HepG2 (cell line): Measurements from ENCODE around the gene FAM234A. TPM values are rescaled to one million over a fixed set of nuclear protein-coding genes. Genes with fewer than 3 reads are reported as not detected.

Experiments used
- ATAC-seq: fragments of 200-7000 bp; cut with Tn5 transposase; 3 replicates; pipeline ENCODE4 v1.9.1; 2020; ENCODE audit warnings: mild to moderate bottlenecking, moderate library complexity
- BruUV-seq: library from RNA; stranded (reverse); fragments of 400-500 nt; replicated peaks from 2 replicates; lab custom pipeline; 2021; lab: Mats Ljungman, UMichigan
- CTCF ChIA-PET: fragments of 300-600 bp; formaldehyde crosslinking; extraction: SDS; loops from one replicate; lab custom pipeline; 2021; ENCODE audit warnings: low total read pairs, inconsistent platforms, low intra/inter-chr PET ratio; lab: Yijun Ruan, JAX
- POLR2A ChIA-PET: fragments of 350-600 bp; sonication (Branson Sonifier 250); formaldehyde crosslinking; loops from one replicate; lab custom pipeline; 2020; ENCODE audit warnings: antibody characterized with exemption, inconsistent platforms; lab: Yijun Ruan, JAX
- DNase-seq: peaks from one replicate; pipeline ENCODE4 v3.0.0-alpha.2; 2015; ENCODE audit warnings: low spot score
- FAIRE-seq: peaks from 3 replicates; lab custom pipeline; 2011; peaks lifted over from hg19 to GRCh38; lab: Jason Lieb, UNC
- H2AFZ ChIP-seq: one replicate; pipeline ENCODE4 v1.6.1; 2011; ENCODE audit warnings: low read length, inconsistent platforms
- H3K27ac ChIP-seq: fragments of 300-600 bp; 3 replicates; pipeline ENCODE4 v1.8.0; 2011; ENCODE audit warnings: mixed run types, mild to moderate bottlenecking, mixed read lengths, low read length, inconsistent platforms; ENCODE audit not compliant: insufficient read depth; ENCODE audit errors: extremely low read length
- H3K27me3 ChIP-seq, 2 experiments: fragments of 200-600 bp in 1 of 2; 2 replicates in 1 of 2; 3 replicates in 1 of 2; pipeline versions ENCODE4 v1.6.0 to v1.8.0; 2011; ENCODE audit warnings: low read length in 2 of 2, mild to moderate bottlenecking in 2 of 2, moderate library complexity in 2 of 2, inconsistent platforms in 1 of 2; ENCODE audit not compliant: insufficient read depth in 2 of 2, control insufficient read depth in 1 of 2
- H3K36me3 ChIP-seq, 2 experiments: fragments of 200-600 bp in 1 of 2; replicated peaks in 1 of 2; 2 replicates in 1 of 2; 3 replicates in 1 of 2; pipeline versions ENCODE4 v1.5.1 to v1.8.0; 2011; ENCODE audit warnings: low read length in 2 of 2, inconsistent platforms in 1 of 2; ENCODE audit not compliant: insufficient read depth in 2 of 2, control insufficient read depth in 1 of 2
- H3K4me1 ChIP-seq: 2 replicates; pipeline ENCODE4 v1.5.1; 2012; ENCODE audit warnings: low read length, inconsistent platforms; ENCODE audit not compliant: insufficient read depth
- H3K4me2 ChIP-seq: 2 replicates; pipeline ENCODE4 v1.6.0; 2011; ENCODE audit warnings: low read depth, low read length, inconsistent platforms
- H3K4me3 ChIP-seq, 3 experiments: fragments of 200-600 bp in 1 of 3; sonication (generic), shearing (Covaris generic) in 1 of 3; replicated peaks in 1 of 3; 2 replicates each; pipeline ENCODE4 v1.5.1; 2011 to 2016; ENCODE audit warnings: low read length in 3 of 3, inconsistent platforms in 2 of 3, low read depth in 2 of 3, mild to moderate bottlenecking in 2 of 3, control low read depth in 1 of 3, mixed read lengths in 1 of 3; ENCODE audit not compliant: insufficient read depth in 1 of 3
- H3K79me2 ChIP-seq: one replicate; pipeline ENCODE4 v1.6.1; 2011; ENCODE audit warnings: low read length, inconsistent platforms; ENCODE audit not compliant: insufficient read depth
- H3K9ac ChIP-seq: 2 replicates; pipeline ENCODE4 v1.6.0; 2011; ENCODE audit warnings: mild to moderate bottlenecking, low read depth, low read length, inconsistent platforms; ENCODE audit not compliant: insufficient read depth
- H3K9me3 ChIP-seq: 2 replicates; pipeline ENCODE4 v1.5.1; 2012; ENCODE audit warnings: mild to moderate bottlenecking, low read length
- H4K20me1 ChIP-seq: 2 replicates; pipeline ENCODE4 v1.6.0; 2011; ENCODE audit warnings: inconsistent platforms, mild to moderate bottlenecking, low read length, moderate library complexity; ENCODE audit not compliant: insufficient read depth
- AGO2 ChIP-seq: fragments of 200-400 bp; formaldehyde crosslinking; optimal IDR thresholded peaks from 2 replicates; pipeline ENCODE3; 2017; ENCODE audit warnings: mild to moderate bottlenecking, low read depth, low read length, moderate library complexity
- BHLHE40 ChIP-seq: IDR thresholded peaks from 2 replicates; pipeline ENCODE4 v1.6.1; 2011; ENCODE audit warnings: low read length, improper control_type of control experiment
- FIP1L1 ChIP-seq: fragments of 200-400 bp; formaldehyde crosslinking; IDR thresholded peaks from 2 replicates; pipeline ENCODE4 v1.6.1; 2018; ENCODE audit warnings: low read depth, mild to moderate bottlenecking, low read length, moderate library complexity, borderline replicate concordance; ENCODE audit not compliant: insufficient read depth
- HHEX ChIP-seq: IDR thresholded peaks from 2 replicates; pipeline ENCODE4 v1.6.1; 2016; ENCODE audit warnings: control low read depth
- KLF15 ChIP-seq: sonication (generic); formaldehyde crosslinking; IDR thresholded peaks from 2 replicates; pipeline ENCODE4 v1.8.1; 2023; ENCODE audit warnings: borderline replicate concordance, mild to moderate bottlenecking, inconsistent platforms, missing genetic modification reagents, mixed read lengths
- ZNF33B ChIP-seq: sonication (generic); formaldehyde crosslinking; IDR thresholded peaks from 2 replicates; pipeline ENCODE4 v1.5.1; 2020; ENCODE audit warnings: mild to moderate bottlenecking, missing genetic modification reagents
- ZNF44 ChIP-seq: sonication (generic); formaldehyde crosslinking; IDR thresholded peaks from 2 replicates; pipeline ENCODE4 v1.5.1; 2020; ENCODE audit warnings: mild to moderate bottlenecking, missing genetic modification reagents
- ZNF629 ChIP-seq: sonication (generic); formaldehyde crosslinking; conservative IDR thresholded peaks from 2 replicates; pipeline ENCODE4 v1.5.0; 2020; ENCODE audit warnings: missing genetic modification reagents
- WGBS: methylation state at CpG from one replicate; pipeline ENCODE4 v1.1.6; 2017; ENCODE audit warnings: low lambda C conversion rate; 5-methylcytosine and 5-hydroxymethylcytosine counted together
- in situ Hi-C: cut with HindIII; loops from 2 replicates; pipeline ENCODE4 v1.10.0; 2017; ENCODE audit warnings: low pct_unique_long_range_greater_than_20kb; ENCODE audit not compliant: extremely low pct_ligation_motif_present
- intact Hi-C: fragments of 100-400 bp; cut with micrococcal nuclease; formaldehyde crosslinking; loops from one replicate; pipeline ENCODE4 v1.10.0; 2022; ENCODE audit not compliant: unreplicated experiment
- polyA plus RNA-seq, 8 experiments: library from polyadenylated mRNA; depleted of rRNA in 3 of 8; stranded (reverse) in 7 of 8; unstranded in 1 of 8; fragments of >200 nt; fragmentation: Illumina TruSeq in 4 of 8; extraction: Trizol in 4 of 8; gene quantifications; 2 replicates each; pipeline versions ENCODE4 v1.2.1 to v1.2.3, GENCODE V29; 2011 to 2016; ENCODE audit warnings: low read depth in 4 of 8, missing spikeins in 1 of 8, mixed read lengths in 1 of 8; ENCODE audit not compliant: insufficient read depth in 1 of 8
- total RNA-seq, 5 experiments: library from RNA; depleted of rRNA; stranded (reverse); fragments of >200 nt; fragmentation: Illumina TruSeq; extraction: Trizol; gene quantifications; 2 replicates each; pipeline ENCODE4 v1.2.3, GENCODE V29; 2016; ENCODE audit warnings: low read depth in 1 of 5
- TF ChIP-seq, protein P1 (sequence below): sonication (generic); formaldehyde crosslinking; IDR thresholded peaks from 2 replicates; pipeline ENCODE4 v1.5.1; 2020; ENCODE audit warnings: missing genetic modification reagents, mild to moderate bottlenecking, borderline replicate concordance
- TF ChIP-seq, protein P2 (sequence below): sonication (generic); formaldehyde crosslinking; IDR thresholded peaks from 2 replicates; pipeline ENCODE4 v1.4.0; 2020; ENCODE audit warnings: missing genetic modification reagents
- TF ChIP-seq, protein P3 (sequence below): sonication (generic); formaldehyde crosslinking; IDR thresholded peaks from 2 replicates; pipeline ENCODE4 v1.8.0; 2022; ENCODE audit warnings: mild to moderate bottlenecking, missing genetic modification reagents

The FAM234A gene
- total and polyA plus RNA-seq, 2 of the 13 experiments (the other 11 are each of a cell fraction or from before 2014, with no cell fraction given): 29.2 to 34.4 TPM

DNA sequence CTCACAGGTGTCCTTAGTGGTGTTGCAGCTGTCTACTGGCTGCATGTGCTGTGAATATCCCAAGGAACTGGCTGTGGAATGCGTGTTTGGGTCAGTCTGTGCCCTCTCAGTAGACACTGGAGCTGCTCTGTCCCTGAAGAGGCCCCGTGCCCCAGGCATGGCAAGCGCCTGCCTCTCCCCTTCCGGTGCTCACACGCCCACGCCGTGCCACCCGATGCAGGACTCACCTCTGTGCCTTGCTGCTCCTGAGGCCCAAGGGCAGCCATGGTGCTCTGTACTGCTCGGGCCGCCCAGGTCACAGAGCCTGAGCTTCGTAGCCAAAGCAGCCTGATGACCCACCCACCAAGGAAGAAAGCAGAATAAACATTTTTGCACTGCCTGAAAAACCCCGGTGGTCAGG, 31.1 kb downstream of the FAM234A start (continued):
- TF ChIP-seq, protein P1, sequence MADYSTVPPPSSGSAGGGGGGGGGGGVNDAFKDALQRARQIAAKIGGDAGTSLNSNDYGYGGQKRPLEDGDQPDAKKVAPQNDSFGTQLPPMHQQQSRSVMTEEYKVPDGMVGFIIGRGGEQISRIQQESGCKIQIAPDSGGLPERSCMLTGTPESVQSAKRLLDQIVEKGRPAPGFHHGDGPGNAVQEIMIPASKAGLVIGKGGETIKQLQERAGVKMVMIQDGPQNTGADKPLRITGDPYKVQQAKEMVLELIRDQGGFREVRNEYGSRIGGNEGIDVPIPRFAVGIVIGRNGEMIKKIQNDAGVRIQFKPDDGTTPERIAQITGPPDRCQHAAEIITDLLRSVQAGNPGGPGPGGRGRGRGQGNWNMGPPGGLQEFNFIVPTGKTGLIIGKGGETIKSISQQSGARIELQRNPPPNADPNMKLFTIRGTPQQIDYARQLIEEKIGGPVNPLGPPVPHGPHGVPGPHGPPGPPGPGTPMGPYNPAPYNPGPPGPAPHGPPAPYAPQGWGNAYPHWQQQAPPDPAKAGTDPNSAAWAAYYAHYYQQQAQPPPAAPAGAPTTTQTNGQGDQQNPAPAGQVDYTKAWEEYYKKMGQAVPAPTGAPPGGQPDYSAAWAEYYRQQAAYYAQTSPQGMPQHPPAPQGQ (CRISPR knock-in tag): no peak
- TF ChIP-seq HHEX (no peak), ZNF33B (no peak), ZNF44 (CRISPR knock-in tag) (no peak), KLF15 (CRISPR knock-in tag) (no peak), BHLHE40 (no peak), ZNF629 (CRISPR knock-in tag) (no peak), FIP1L1 (no peak)

DNA sequence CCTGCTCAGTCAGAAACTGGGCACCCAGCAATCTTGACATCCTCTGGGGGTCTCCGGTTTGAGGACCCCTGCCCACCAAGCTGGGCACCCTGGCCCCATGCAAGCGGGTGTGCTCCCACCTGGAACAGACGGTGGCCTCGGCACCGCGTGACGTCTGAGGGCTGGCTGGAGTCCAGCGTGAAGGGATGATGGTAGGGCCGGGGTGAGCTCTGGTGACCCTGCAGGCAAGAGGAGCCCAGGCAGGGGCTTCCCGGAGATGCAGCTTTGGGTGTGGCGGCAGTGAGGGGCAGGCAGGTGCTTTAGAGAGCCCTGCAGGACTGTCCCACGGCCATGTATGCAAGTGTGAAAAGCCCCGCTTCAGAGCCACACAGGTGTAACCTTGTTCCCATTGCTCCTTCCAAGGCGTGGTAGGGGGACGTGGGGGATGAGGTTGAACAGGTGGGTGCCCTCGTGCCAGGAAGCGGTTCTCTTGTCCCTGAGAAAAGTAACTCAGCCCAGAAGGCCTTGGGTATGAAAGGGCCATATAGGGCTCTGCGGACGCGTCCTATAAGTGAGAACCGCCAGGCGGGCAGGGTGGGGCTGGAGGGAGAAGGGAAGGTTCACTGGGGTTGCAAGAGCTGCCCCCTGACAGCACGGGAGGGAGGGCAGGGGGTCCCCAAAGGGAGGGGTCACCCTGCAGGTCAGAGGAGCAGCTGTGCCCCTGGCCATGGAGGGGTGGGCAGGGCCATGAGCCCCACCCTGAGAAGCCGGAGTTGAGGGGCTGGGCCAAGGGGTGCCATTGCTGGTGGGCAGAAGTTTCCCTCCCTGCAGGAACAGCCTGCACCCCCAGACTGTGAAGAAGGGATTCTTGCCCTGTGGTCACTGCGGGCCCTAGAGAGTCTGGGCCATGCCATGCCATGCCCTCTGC, 31.9 kb downstream of the FAM234A start:
- no peak for FAIRE-seq
- intact Hi-C loops: no loop called here
- Histone ChIP-seq H3K4me2 (no peak overlapping the region), H3K9me3 (no peaks in the 10 kb centered on the region), H3K27me3 (peaks cover 18 to 31% of the 10 kb centered on the region in 2 experiments; a peak in 4 of 5 replicates), H4K20me1 (no peaks in the 10 kb centered on the region), H3K4me3 (no peak overlapping the region), H2AFZ (no peak overlapping the region), H3K79me2 (no peaks in the 10 kb centered on the region), H3K36me3 (peaks cover 3 to 10% of the 10 kb centered on the region in 2 experiments; a peak in 2 of 5 replicates), H3K27ac (no peak overlapping the region), H3K9ac (no peak overlapping the region), H3K4me1 (peaks cover 26% of the 10 kb centered on the region)
- in situ Hi-C loops: no loop called here
- TF ChIP-seq, protein P2, sequence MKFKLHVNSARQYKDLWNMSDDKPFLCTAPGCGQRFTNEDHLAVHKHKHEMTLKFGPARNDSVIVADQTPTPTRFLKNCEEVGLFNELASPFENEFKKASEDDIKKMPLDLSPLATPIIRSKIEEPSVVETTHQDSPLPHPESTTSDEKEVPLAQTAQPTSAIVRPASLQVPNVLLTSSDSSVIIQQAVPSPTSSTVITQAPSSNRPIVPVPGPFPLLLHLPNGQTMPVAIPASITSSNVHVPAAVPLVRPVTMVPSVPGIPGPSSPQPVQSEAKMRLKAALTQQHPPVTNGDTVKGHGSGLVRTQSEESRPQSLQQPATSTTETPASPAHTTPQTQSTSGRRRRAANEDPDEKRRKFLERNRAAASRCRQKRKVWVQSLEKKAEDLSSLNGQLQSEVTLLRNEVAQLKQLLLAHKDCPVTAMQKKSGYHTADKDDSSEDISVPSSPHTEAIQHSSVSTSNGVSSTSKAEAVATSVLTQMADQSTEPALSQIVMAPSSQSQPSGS (CRISPR knock-in tag): no peak
- TF ChIP-seq, protein P3, sequence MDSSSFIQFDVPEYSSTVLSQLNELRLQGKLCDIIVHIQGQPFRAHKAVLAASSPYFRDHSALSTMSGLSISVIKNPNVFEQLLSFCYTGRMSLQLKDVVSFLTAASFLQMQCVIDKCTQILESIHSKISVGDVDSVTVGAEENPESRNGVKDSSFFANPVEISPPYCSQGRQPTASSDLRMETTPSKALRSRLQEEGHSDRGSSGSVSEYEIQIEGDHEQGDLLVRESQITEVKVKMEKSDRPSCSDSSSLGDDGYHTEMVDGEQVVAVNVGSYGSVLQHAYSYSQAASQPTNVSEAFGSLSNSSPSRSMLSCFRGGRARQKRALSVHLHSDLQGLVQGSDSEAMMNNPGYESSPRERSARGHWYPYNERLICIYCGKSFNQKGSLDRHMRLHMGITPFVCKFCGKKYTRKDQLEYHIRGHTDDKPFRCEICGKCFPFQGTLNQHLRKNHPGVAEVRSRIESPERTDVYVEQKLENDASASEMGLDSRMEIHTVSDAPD (CRISPR knock-in tag): no peak
- peak; percentile 52 for TF ChIP-seq AGO2
- POLR2A ChIA-PET: no interaction called here
- no peak for ATAC-seq
- no peak for DNase-seq
- BruUV-seq: no TSS peak
- WGBS: 87% methylated on average over 22 of the region's 25 CpGs
- CTCF ChIA-PET: no interaction called here
